ENCODE data around the gene ZNF584. TPM values are rescaled to one million over a fixed set of nuclear protein-coding genes. Genes with fewer than 3 reads are reported as not detected.

The ZNF584 gene
- total RNA-seq, 2 experiments from 2014 or later: 9.8 to 10.4 TPM

DNA sequence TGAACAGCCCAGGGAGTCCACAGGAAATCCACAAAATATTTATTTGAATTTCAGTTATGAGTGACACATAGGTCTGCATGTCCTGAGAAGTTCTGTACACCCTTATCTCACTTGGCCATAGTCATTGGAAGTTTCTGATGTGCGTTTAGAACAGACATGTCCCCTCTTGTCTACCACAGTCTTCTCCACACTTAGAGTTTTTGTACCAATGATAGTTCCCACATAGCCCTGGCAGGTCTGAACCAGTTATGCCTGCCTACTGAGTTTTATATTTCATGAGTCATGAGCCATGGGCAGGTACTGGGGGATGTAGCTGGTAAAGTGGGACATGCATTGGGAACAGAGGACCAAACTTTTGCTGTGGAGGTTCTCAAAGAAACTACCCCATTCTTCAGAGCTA, 20.2 kb downstream of the ZNF584 start:
- ChIA-PET CTCF (ENCODE audit: unreplicated experiment) (no interaction called here), POLR2A (no interaction called here)
- H3K9me3 ChIP-seq (ENCODE audit: low read length): no peaks in the 10 kb centered on the region
- H3K4me3 ChIP-seq (ENCODE audit: low read depth, low read length, poor library complexity, severe bottlenecking): no peak overlapping the region
- no peak overlapping the region for H3K27ac ChIP-seq (ENCODE audit: low read depth, low read length, poor library complexity, severe bottlenecking)
- no peaks in the 10 kb centered on the region; the same call in 1 of the 2 replicates for H3K36me3 ChIP-seq (ENCODE audit: insufficient read depth, low read length)
- intact Hi-C loops (cut with micrococcal nuclease; ENCODE audit: unreplicated experiment): no loop called here
- no peak overlapping the region for H3K4me2 ChIP-seq (ENCODE audit: low read length)
- no TSS peak for BruUV-seq (replicated peaks)
- H4K20me1 ChIP-seq (ENCODE audit: insufficient read depth, low read length): no peaks in the 10 kb centered on the region
- DNase-seq (ENCODE audit: low spot score): no peak
- no peak overlapping the region for H2AFZ ChIP-seq (ENCODE audit: low read length)
- no peaks in the 10 kb centered on the region for H3K9me2 ChIP-seq (ENCODE audit: insufficient read depth, low read length)
- H3K79me2 ChIP-seq (ENCODE audit: insufficient read depth, low read depth, low read length): no peaks in the 10 kb centered on the region
- no peak for TF ChIP-seq EZH2phosphoT487 (IDR thresholded peaks at IDR 0.05; ENCODE audit: borderline replicate concordance, low read depth, low read length)
- TF ChIP-seq, protein P1, sequence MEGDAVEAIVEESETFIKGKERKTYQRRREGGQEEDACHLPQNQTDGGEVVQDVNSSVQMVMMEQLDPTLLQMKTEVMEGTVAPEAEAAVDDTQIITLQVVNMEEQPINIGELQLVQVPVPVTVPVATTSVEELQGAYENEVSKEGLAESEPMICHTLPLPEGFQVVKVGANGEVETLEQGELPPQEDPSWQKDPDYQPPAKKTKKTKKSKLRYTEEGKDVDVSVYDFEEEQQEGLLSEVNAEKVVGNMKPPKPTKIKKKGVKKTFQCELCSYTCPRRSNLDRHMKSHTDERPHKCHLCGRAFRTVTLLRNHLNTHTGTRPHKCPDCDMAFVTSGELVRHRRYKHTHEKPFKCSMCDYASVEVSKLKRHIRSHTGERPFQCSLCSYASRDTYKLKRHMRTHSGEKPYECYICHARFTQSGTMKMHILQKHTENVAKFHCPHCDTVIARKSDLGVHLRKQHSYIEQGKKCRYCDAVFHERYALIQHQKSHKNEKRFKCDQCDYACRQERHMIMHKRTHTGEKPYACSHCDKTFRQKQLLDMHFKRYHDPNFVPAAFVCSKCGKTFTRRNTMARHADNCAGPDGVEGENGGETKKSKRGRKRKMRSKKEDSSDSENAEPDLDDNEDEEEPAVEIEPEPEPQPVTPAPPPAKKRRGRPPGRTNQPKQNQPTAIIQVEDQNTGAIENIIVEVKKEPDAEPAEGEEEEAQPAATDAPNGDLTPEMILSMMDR (conservative IDR thresholded peaks at IDR 0.05; ENCODE audit: low read length): no peak
- H3K4me1 ChIP-seq (ENCODE audit: insufficient read depth, low read length, poor library complexity, severe bottlenecking): peaks cover 5% of the 10 kb centered on the region

DNA sequence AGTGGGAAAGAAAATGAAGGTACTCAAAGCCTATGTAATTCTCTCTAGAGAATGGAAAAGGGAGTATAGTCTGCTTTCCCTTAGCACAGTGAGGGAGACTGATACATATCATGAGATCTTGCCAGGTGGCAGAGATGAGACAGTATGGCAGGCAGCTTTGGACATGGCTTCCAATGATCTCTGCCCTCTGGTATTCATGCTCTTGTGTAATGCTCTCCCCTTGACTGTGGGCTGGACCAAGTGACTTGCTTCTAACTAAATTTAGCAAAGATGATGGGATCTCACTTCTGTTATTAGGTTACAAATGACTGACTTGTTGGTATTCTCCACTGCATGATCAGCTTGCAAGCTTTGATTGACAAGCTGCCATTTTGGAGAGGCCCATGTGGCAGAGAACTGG, 21.3 kb downstream of the ZNF584 start:
- Histone ChIP-seq H3K4me2 (ENCODE audit: low read length) (no peak overlapping the region), H3K9me3 (ENCODE audit: low read length) (no peaks in the 10 kb centered on the region), H3K36me3 (ENCODE audit: insufficient read depth, low read length) (no peaks in the 10 kb centered on the region), H4K20me1 (ENCODE audit: insufficient read depth, low read length) (no peaks in the 10 kb centered on the region), H3K79me2 (ENCODE audit: insufficient read depth, low read depth, low read length) (no peaks in the 10 kb centered on the region), H2AFZ (ENCODE audit: low read length) (no peak overlapping the region), H3K4me1 (ENCODE audit: insufficient read depth, low read length, poor library complexity, severe bottlenecking) (peaks cover 3% of the 10 kb centered on the region), H3K9me2 (ENCODE audit: insufficient read depth, low read length) (no peaks in the 10 kb centered on the region), H3K27ac (ENCODE audit: low read depth, low read length, poor library complexity, severe bottlenecking) (no peak overlapping the region), H3K4me3 (ENCODE audit: low read depth, low read length, poor library complexity, severe bottlenecking) (no peak overlapping the region)
- POLR2A ChIA-PET: no interaction called here
- CTCF ChIA-PET (ENCODE audit: unreplicated experiment): no interaction called here
- TF ChIP-seq, protein P1 (conservative IDR thresholded peaks at IDR 0.05; ENCODE audit: low read length): no peak
- TF ChIP-seq EZH2phosphoT487 (IDR thresholded peaks at IDR 0.05; ENCODE audit: borderline replicate concordance, low read depth, low read length): no peak
- no TSS peak for BruUV-seq (replicated peaks)
- no peak for DNase-seq (ENCODE audit: low spot score)
- intact Hi-C loops (cut with micrococcal nuclease; ENCODE audit: unreplicated experiment): no loop called here

- Histone ChIP-seq H2AFZ (ENCODE audit: low read length) (no peak overlapping the region), H3K4me2 (ENCODE audit: low read length) (no peak overlapping the region), H3K4me1 (ENCODE audit: insufficient read depth, low read length, poor library complexity, severe bottlenecking) (no peaks in the 10 kb centered on the region), H3K36me3 (ENCODE audit: insufficient read depth, low read length) (no peaks in the 10 kb centered on the region), H3K4me3 (ENCODE audit: low read depth, low read length, poor library complexity, severe bottlenecking) (no peak overlapping the region), H3K79me2 (ENCODE audit: insufficient read depth, low read depth, low read length) (no peaks in the 10 kb centered on the region), H3K27ac (ENCODE audit: low read depth, low read length, poor library complexity, severe bottlenecking) (no peak overlapping the region), H3K9me2 (ENCODE audit: insufficient read depth, low read length) (no peaks in the 10 kb centered on the region), H4K20me1 (ENCODE audit: insufficient read depth, low read length) (no peaks in the 10 kb centered on the region), H3K9me3 (ENCODE audit: low read length) (no peaks in the 10 kb centered on the region)
- ChIA-PET CTCF (ENCODE audit: unreplicated experiment) (no interaction called here), POLR2A (no interaction called here)
- intact Hi-C loops (cut with micrococcal nuclease; ENCODE audit: unreplicated experiment): no loop called here
- no TSS peak for BruUV-seq (replicated peaks)
- no peak for TF ChIP-seq EZH2phosphoT487 (IDR thresholded peaks at IDR 0.05; ENCODE audit: borderline replicate concordance, low read depth, low read length)
- TF ChIP-seq, protein P1 (conservative IDR thresholded peaks at IDR 0.05; ENCODE audit: low read length): no peak
- no peak for DNase-seq (ENCODE audit: low spot score)
These were observed 25.8 kb downstream of the ZNF584 start for GRCh38 chr19:58434217-58434616.

Data from OCI-LY7 (cell line).